GM19351 (cell line): Measurements from ENCODE around the gene ATP5F1A.
"Not testable (repeated sequence)": the region's sequence is repeated elsewhere in the genome, so short reads cannot be mapped to it uniquely, and the experiment has no call there.

Experiments used
- ATAC-seq: cut with Tn5 transposase; IDR thresholded peaks from one replicate; pipeline ENCODE4 v1.9.1; 2021; ENCODE audit warnings: mild to moderate bottlenecking, moderate library complexity; ENCODE audit not compliant: unreplicated experiment

The ATP5F1A gene

GRCh38 chr18:46097801-46098615, at the start of gene ATP5F1A:
TSS of gene ATP5F1A (minus strand) at chr18:46098296. CDS start at chr18:46098231, 65 bp downstream.
- peak; percentile 76 for ATAC-seq

DNA sequence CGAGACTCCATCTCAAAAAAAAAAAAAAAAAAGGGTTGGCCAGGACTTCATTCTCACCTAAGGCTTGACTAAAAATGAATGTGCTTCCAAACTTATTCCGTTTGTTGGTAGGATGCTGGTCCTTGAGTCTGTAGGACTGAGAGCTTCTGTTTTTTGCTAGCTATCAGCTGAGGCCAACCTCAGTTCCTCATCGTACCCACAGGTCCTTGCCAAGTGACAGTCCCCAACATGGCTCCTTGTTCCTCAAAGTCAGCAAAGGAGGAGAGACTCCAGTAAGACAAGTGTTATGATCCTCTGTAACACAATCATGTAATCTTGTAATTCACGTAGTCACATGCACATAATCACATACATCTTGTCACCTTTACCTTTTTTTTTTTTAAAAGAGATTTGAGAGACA, 43.1 kb upstream of the ATP5F1A start:
- no peak for ATAC-seq

DNA sequence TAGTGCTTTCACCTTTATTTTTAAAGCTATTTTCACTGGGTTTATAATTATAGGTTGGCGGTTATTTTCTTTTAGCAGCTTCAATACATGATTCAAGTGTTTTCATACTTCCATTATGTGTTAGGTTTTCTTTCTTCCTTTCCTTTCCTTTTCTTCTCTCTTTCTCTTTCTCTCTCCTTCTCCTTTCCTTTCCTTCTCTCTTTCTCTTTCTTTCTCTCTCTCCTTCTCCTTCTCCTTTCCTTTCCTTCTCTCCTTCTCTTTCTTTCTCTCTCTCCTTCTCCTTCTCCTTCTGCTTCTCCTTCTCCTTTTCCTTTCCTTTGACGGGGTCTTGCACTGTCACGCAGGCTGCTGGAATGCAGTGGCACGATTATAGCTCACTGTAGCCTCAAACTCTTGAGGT, 42.1 kb upstream of the ATP5F1A start:
- ATAC-seq, result no peak

DNA sequence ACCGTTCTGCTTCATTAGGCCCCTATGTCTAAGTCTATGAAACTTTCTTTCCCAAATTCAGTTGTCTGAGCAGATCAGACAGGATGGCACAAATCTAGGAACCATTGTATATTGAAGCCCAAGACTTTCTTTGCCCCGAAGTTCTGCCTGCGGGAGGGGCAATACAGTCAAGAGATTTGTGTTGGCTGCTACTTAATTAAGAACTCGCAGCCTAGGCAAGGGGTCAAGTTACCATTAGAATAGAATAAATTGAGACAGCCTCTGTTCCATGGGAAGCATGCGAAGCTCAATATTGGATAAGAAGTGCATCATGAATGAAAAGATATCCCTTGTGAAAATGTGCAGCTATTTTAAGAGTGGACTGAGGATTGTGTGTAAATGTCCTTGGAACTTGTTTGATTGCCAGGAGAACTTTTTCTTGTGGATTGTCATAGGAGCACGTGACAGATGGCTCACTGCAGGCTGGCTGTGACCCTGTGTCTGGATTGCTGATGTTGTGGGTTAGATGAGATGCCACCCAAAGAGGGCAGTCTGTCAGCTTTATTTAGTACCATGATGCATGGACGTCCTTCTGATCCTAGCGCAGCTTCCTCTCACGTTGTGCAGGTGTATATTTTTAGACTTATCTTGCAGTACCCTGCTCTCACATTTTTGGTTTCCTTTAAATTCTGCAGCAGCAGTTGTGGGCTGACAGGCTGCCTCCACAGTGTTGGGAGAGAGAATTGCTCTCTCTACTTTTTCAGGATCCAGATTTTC, 37.0 kb upstream of the ATP5F1A start:
- no peak for ATAC-seq

GRCh38 chr18:46133534-46133933, 35.4 kb upstream of the ATP5F1A start:
- ATAC-seq, result no peak

- not testable (repeated sequence) for ATAC-seq
Measured at GRCh38 chr18:46130549-46130948, 32.5 kb upstream of the ATP5F1A start.

DNA sequence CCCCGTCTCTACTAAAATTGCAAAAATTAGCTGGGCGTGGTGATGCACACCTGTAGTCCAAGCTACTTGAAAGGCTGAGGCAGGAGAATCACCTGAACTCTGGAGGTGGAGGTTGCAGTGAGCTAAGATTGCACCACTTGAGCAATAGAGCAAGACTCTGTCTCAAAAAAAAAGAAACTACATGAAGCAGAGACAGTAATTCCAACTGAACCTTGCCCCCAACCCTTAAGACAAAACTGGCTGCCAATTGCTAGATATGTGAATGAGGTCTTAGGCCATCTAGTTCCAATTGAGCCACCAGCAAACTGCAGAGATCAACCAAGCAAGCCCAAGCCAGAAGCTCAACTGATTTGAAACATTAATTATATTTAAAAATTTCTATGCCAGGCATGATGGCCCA, 32.0 kb upstream of the ATP5F1A start:
- ATAC-seq, result no peak

GRCh38 chr18:46126625-46127024, 28.5 kb upstream of the ATP5F1A start:
- not testable (repeated sequence) for ATAC-seq

DNA sequence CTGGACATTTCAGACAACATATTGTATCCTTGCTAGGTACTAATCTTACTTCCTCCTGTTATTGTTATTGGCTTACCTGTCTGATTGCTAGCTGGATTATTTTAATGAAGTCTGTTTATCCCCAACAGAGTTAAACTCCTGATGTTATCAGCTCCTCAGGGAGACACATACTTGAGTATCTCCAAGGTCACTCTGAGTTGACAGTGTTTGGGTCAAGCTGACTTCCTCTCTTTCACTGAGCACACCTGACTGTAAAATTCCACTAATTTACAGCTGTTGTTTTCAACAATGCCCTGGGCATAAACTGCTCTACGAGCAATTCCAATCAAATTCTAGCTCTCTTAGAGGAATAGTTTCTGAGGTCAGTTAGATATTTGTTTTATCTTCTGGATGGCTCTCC, 15.7 kb upstream of the ATP5F1A start:
- ATAC-seq, result no peak

DNA sequence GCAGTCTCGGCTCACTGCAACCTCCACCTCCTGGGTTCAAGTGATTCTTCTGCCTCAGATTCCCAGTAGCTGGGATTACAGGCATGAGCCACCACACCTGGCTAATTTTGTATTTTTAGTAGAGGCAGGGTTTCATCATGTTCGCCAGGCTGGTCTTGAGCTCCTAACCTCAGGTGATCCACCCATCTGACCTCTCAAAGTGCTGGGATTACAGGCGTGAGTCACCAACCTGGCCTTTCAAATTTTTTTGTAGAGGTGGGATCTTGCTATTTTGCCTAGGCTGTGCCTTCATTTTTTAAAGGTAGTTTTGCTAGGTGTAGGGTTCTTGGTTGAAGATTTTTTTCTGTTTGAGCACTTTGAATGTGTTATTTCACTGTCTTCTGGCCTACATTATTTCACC, 12.3 kb upstream of the ATP5F1A start:
- no peak for ATAC-seq

GRCh38 chr18:46109386-46109785, 11.3 kb upstream of the ATP5F1A start:
- ATAC-seq, result no peak

DNA sequence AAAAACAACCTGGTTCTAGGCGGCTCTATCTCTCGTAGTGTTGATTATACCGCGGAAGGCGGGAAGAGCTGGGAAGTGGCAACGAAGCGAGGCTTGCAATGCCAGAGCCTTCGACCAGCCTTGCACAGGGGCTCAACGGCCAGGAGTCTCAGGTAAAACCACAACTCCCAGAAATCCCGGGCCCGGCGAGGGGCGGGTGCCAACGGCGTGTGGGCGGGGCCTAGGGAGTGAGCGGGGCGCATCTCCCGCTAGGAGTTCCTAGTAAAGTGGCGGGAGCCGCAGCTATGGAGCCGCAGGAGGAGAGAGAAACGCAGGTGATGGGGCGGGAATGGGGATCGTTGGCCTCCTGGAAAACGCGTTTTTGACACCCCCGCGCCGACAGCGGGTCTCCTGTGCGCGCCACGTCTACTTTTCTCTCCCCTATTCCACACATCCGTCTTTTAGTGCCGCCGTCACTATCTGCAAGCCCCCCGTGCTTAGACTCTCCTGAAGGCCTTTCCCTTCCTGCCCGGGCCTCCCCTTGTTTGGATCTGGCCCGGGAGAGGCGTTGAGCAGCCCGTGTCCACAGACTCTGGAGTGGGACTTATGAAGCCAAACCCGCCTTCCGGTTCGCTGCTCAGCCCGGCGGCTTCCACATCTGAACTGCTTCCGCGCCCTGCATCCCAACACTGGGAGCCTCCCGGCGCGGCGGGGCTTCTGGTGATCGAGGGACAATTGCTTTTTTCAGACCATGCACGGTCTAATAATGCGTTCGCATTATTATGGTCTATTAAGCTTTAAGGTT, 6.2 kb upstream of the ATP5F1A start, which contains the start of gene HAUS1:
Gene HAUS1 (plus strand): TSS at position 258 of the 784 bp plus-strand sequence. CDS start 27 bp downstream, at position 285.
- ATAC-seq, result peak; percentile 91

GRCh38 chr18:46099463-46099862, 1.4 kb upstream of the ATP5F1A start:
- ATAC-seq, result no peak

DNA sequence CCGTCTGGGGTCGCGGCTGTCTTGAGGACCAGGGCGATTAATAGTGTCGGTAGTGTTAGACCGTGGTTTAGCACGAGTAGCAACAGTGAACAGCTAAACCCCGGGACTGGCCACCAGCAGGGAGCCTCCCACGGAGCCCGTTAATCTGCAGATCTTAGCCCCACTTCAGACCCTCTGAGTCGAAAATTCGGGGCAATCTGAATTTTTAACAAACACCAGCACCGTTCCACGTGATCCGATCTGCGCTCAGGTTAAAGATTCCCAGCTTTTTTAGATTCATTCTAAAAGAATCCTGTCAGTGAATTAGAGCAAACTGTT, 479 bp upstream of the ATP5F1A start:
- ATAC-seq, result no peak

GRCh38 chr18:46097431-46097800, 680 bp downstream of the ATP5F1A start:
- ATAC-seq, result peak; percentile 31

- ATAC-seq, result no peak
Measured at GRCh38 chr18:46096651-46097300, 1.3 kb downstream of the ATP5F1A start.

DNA sequence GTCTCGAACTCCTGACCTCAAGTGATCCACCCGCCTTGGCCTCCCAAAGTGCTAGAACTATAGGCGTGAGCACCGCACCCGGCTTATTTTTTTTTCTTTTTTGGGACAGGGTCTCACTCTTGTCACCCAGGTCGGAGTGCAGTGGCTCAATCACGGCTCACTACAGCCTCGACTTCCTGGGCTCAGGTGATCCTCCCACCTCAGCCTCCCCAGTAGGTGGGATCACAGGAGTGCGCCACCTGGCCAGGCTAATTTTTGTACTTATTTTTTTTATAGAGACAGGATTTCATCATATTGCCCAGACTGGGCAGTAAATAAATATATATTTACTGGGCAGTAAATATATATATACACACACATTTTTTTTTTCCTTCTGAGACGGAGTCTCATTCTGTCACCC, 2.6 kb downstream of the ATP5F1A start:
- no peak for ATAC-seq

GRCh38 chr18:46088501-46088900, 9.6 kb downstream of the ATP5F1A start:
- not testable (repeated sequence) for ATAC-seq

- ATAC-seq, result no peak
Measured at GRCh38 chr18:46084431-46084830, 13.7 kb downstream of the ATP5F1A start.

- no peak for ATAC-seq
Measured at GRCh38 chr18:46080156-46080555, 17.9 kb downstream of the ATP5F1A start.

DNA sequence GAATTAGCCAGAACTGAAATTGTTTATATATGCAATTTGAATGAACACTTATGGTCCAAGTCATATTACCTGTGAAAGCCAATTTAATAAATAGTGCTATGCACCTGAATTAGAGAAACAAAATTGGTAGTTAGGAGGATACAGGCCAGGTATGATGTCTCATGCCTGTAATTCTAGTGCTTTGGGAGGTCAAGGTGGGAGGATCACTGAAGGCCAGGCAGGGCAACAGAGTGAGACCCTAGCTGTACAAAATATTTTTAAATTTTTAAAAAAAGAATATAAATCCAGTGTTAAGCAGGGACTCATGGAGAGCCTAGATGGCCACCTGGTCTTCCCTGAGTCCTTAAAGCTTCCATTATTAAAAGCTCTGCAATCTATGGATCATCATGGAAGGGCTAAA, 18.8 kb downstream of the ATP5F1A start:
- ATAC-seq, result no peak
